Liver (tissue), 9 donors: Measurements from ENCODE around the gene TNS2. TPM values are rescaled to one million over a fixed set of nuclear protein-coding genes. Genes with fewer than 3 reads are reported as not detected.

Experiments
- DNase-seq: peaks from one replicate; pipeline ENCODE4 v3.0.0-alpha.2; 2017; ENCODE audit warnings: low spot score
- H3K27ac ChIP-seq, 2 donors: one replicate each; pipeline ENCODE4 v1.7.0; 2013; ENCODE audit warnings: inconsistent platforms in 2 of 2, low read length in 2 of 2, control low read depth in 1 of 2, low read depth in 1 of 2, mild to moderate bottlenecking in 1 of 2
- H3K27me3 ChIP-seq, 4 donors: one replicate each; pipeline versions ENCODE4 v1.6.1 to v1.7.0; 2013; ENCODE audit warnings: low read length in 3 of 4, inconsistent platforms in 1 of 4, mild to moderate bottlenecking in 1 of 4, moderate library complexity in 1 of 4; ENCODE audit not compliant: control insufficient read depth in 4 of 4, insufficient read depth in 4 of 4
- H3K36me3 ChIP-seq, 4 donors: one replicate each; pipeline versions ENCODE4 v1.6.1 to v1.7.0; 2013; ENCODE audit warnings: low read length in 3 of 4, mild to moderate bottlenecking in 3 of 4, low read depth in 1 of 4, moderate library complexity in 1 of 4; ENCODE audit not compliant: control insufficient read depth in 4 of 4, insufficient read depth in 3 of 4
- H3K4me1 ChIP-seq, 4 donors: one replicate each; pipeline versions ENCODE4 v1.6.1 to v1.7.0; 2013; ENCODE audit warnings: low read length in 3 of 4, mild to moderate bottlenecking in 3 of 4, moderate library complexity in 1 of 4; ENCODE audit not compliant: control insufficient read depth in 4 of 4, insufficient read depth in 4 of 4
- H3K4me3 ChIP-seq, 3 donors: one replicate each; pipeline versions ENCODE4 v1.6.1 to v1.7.0; 2013; ENCODE audit warnings: low read length in 3 of 3, control low read depth in 1 of 3, low read depth in 1 of 3, mild to moderate bottlenecking in 1 of 3
- H3K9ac ChIP-seq, 2 donors: one replicate each; pipeline ENCODE4 v1.7.0; 2013; ENCODE audit warnings: low read length in 2 of 2, mild to moderate bottlenecking in 2 of 2, moderate library complexity in 2 of 2, control low read depth in 1 of 2, low read depth in 1 of 2
- H3K9me3 ChIP-seq, 4 donors: one replicate each; pipeline versions ENCODE4 v1.6.1 to v1.7.0; 2013; ENCODE audit warnings: low read length in 3 of 4; ENCODE audit not compliant: control insufficient read depth in 4 of 4
- CTCF ChIP-seq: fragments of 150-350 bp; IDR thresholded peaks from 2 replicates; pipeline ENCODE4 v1.5.1; 2017; ENCODE audit warnings: improper control_type of control experiment, low read depth, low read length; ENCODE audit not compliant: missing input control
- EGR1 ChIP-seq, 2 donors: IDR thresholded peaks; 2 replicates each; pipeline ENCODE4 v1.6.1; 2016 to 2018; ENCODE audit warnings: antibody characterized with exemption in 2 of 2, low read depth in 2 of 2
- FOXA1 ChIP-seq: IDR thresholded peaks from 2 replicates; pipeline ENCODE4 v1.6.1; 2016; ENCODE audit warnings: antibody characterized with exemption
- FOXA2 ChIP-seq: IDR thresholded peaks from 2 replicates; pipeline ENCODE4 v1.6.1; 2016; ENCODE audit warnings: antibody characterized with exemption
- GABPA ChIP-seq, 2 donors: IDR thresholded peaks in 1 of 2; conservative IDR thresholded peaks in 1 of 2; 2 replicates each; pipeline ENCODE4 v1.6.1; 2016; ENCODE audit warnings: antibody characterized with exemption in 2 of 2, mild to moderate bottlenecking in 1 of 2, moderate library complexity in 1 of 2
- HNF4A ChIP-seq, 2 donors: conservative IDR thresholded peaks; 2 replicates each; pipeline ENCODE4 v1.6.1; 2016; ENCODE audit warnings: antibody characterized with exemption in 2 of 2, mild to moderate bottlenecking in 2 of 2
- HNF4G ChIP-seq: IDR thresholded peaks from 2 replicates; pipeline ENCODE4 v1.6.1; 2016; ENCODE audit warnings: antibody characterized with exemption
- JUND ChIP-seq, 2 donors: IDR thresholded peaks; 2 replicates each; pipeline ENCODE4 v1.6.1; 2016; ENCODE audit warnings: antibody characterized with exemption in 2 of 2
- MAX ChIP-seq: IDR thresholded peaks from 2 replicates; pipeline ENCODE4 v1.6.1; 2016; ENCODE audit warnings: antibody characterized with exemption
- NR2F2 ChIP-seq: IDR thresholded peaks from 2 replicates; pipeline ENCODE4 v1.6.1; 2016; ENCODE audit warnings: antibody characterized with exemption
- RAD21 ChIP-seq, 2 donors: IDR thresholded peaks; 2 replicates each; pipeline ENCODE4 v1.6.1; 2016; ENCODE audit warnings: antibody characterized with exemption in 2 of 2, mild to moderate bottlenecking in 2 of 2
- REST ChIP-seq: IDR thresholded peaks from 2 replicates; pipeline ENCODE4 v1.6.1; 2016; ENCODE audit warnings: antibody characterized with exemption, mild to moderate bottlenecking
- RXRA ChIP-seq, 2 donors: IDR thresholded peaks; 2 replicates each; pipeline ENCODE4 v1.6.1; 2017 to 2018; ENCODE audit warnings: antibody characterized with exemption in 2 of 2, mild to moderate bottlenecking in 1 of 2
- SP1 ChIP-seq: IDR thresholded peaks from 2 replicates; pipeline ENCODE4 v1.6.1; 2018; ENCODE audit warnings: antibody characterized with exemption, mild to moderate bottlenecking
- TAF1 ChIP-seq: conservative IDR thresholded peaks from 2 replicates; pipeline ENCODE4 v1.6.1; 2016; ENCODE audit warnings: antibody characterized with exemption, mild to moderate bottlenecking
- YY1 ChIP-seq: IDR thresholded peaks from 2 replicates; pipeline ENCODE4 v1.6.1; 2016; ENCODE audit warnings: antibody characterized with exemption, mild to moderate bottlenecking
- ZBTB33 ChIP-seq: IDR thresholded peaks from 2 replicates; pipeline ENCODE4 v1.6.1; 2016; ENCODE audit warnings: antibody characterized with exemption
- WGBS: extraction: QIAGEN DNeasy Blood & Tissue Kit; methylation state at CpG from one replicate; pipeline ENCODE4 v1.1.7; 2013; 5-methylcytosine and 5-hydroxymethylcytosine counted together
- polyA plus RNA-seq, 2 donors: library from polyadenylated mRNA; stranded (reverse) in 1 of 2; unstranded in 1 of 2; fragments of 200-250 nt in 1 of 2; fragments of >200 nt in 1 of 2; fragmentation: Nextera tagmentation in 1 of 2; extraction: Ambion mirVana in 1 of 2; gene quantifications; one replicate each; pipeline versions ENCODE4 v1.2.1 to v1.2.3, GENCODE V29; 2013 to 2015
- total RNA-seq, 2 donors: library from RNA; depleted of rRNA; stranded (reverse); fragments of >200 nt; gene quantifications; one replicate each; pipeline ENCODE4 v1.2.3, GENCODE V29; 2014
- TF ChIP-seq, protein P1 (sequence below): IDR thresholded peaks from 2 replicates; pipeline ENCODE4 v1.6.1; 2016; ENCODE audit warnings: antibody characterized with exemption
- donor health status: healthy.
- donor health status: healthy.
- donor health status: healthy.
- donor health status: healthy.
- donor health status: healthy.

Gene TNS2
- total and polyA plus RNA-seq, 4 donors: 11.7 to 94.0 (median 46.0) TPM

- no peak for TF ChIP-seq YY1
- TF ChIP-seq HNF4G: no peak
- Histone ChIP-seq H3K4me3 (no peak overlapping the region), H3K27ac (peak overlapping the region in 1 of 2 donors; percentile 31), H3K27me3 (no peaks in the 10 kb centered on the region), H3K36me3 (peaks cover 0 to 4% (median 0%) of the 10 kb centered on the region in 4 donors), H3K9ac (no peak overlapping the region), H3K4me1 (peaks cover 16 to 75% (median 65%) of the 10 kb centered on the region in 4 donors), H3K9me3 (no peaks in the 10 kb centered on the region)
- DNase-seq: no peak
- 83% methylated on average over 2 of the region's 2 CpGs for WGBS
Measured at GRCh38 chr12:53010955-53011354, 38.9 kb upstream of the TNS2 start.

GRCh38 chr12:53011889-53012288 lies 38.0 kb upstream of the TNS2 start:
- 60% methylated on average over 3 of the region's 3 CpGs for WGBS

More at GRCh38 chr12:53011889-53012288, 38.0 kb upstream of the TNS2 start:
- Histone ChIP-seq H3K27me3 (no peaks in the 10 kb centered on the region), H3K4me1 (peaks cover 16 to 74% (median 63%) of the 10 kb centered on the region in 4 donors), H3K4me3 (no peak overlapping the region), H3K9me3 (no peaks in the 10 kb centered on the region), H3K36me3 (peaks cover 0 to 8% (median 4%) of the 10 kb centered on the region in 4 donors), H3K9ac (peak overlapping the region in 1 of 2 donors; percentile 38), H3K27ac (peak overlapping the region; percentile 6 to 55)
- TF ChIP-seq NR2F2: no peak
- peak; percentile 62 for TF ChIP-seq YY1
- TF ChIP-seq REST: peak; percentile 44
- TF ChIP-seq MAX: peak; percentile 23
- no peak for TF ChIP-seq TAF1
- TF ChIP-seq JUND (IDR thresholded peaks at IDR 0.05): no peak
- TF ChIP-seq FOXA1: no peak
- TF ChIP-seq HNF4G: peak; percentile 52
- peak; percentile 43 to 66 for TF ChIP-seq RXRA (IDR thresholded peaks at IDR 0.05)
- peak; percentile 13 for TF ChIP-seq ZBTB33
- TF ChIP-seq GABPA (IDR thresholded peaks at IDR 0.05 in 1 of 2, conservative IDR thresholded peaks at IDR 0.05 in 1 of 2): peak in 1 of 2 donors; percentile 10
- TF ChIP-seq FOXA2: no peak
- peak in 1 of 2 donors; percentile 13 for TF ChIP-seq RAD21 (IDR thresholded peaks at IDR 0.05)
- peak; percentile 66 for TF ChIP-seq SP1
- TF ChIP-seq HNF4A (conservative IDR thresholded peaks at IDR 0.05): peak; percentile 85 to 87
- TF ChIP-seq EGR1 (IDR thresholded peaks at IDR 0.05; ENCODE audit: low read depth in 2 of 2): no peak
- TF ChIP-seq, protein P1, sequence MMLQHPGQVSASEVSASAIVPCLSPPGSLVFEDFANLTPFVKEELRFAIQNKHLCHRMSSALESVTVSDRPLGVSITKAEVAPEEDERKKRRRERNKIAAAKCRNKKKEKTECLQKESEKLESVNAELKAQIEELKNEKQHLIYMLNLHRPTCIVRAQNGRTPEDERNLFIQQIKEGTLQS: no peak
- TF ChIP-seq CTCF: no peak
- no peak for DNase-seq
